ENCODE data around the gene KIAA0930. TPM values are rescaled to one million over a fixed set of nuclear protein-coding genes. Genes with fewer than 3 reads are reported as not detected.

KIAA0930 gene
- total RNA-seq, 1 experiment from 2014 or later: 55.5 TPM

DNA sequence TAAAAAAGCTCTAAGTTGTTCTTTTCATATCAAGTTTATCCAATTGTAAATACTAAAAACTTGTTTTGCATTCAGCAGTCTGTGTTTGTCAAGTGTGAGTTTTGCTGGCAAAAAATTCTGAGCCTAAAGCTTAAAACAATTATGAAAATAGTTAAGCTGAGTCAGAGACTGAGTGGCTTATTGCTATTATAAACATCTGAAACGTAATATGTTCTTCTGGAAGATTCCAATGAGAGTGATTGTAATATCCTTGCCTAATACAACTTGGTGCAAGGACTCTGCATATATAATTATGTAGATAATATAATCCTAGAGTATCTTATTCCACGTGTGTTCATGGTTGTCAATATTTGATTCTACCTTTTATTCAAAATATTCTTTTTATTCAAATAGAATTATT, 91.0 kb downstream of the KIAA0930 start:
- Histone ChIP-seq H4K20me1 (ENCODE audit: insufficient read depth) (peaks cover 20% of the 10 kb centered on the region), H3K4me3 (no peak overlapping the region), H3K27ac (no peak overlapping the region), H2AFZ (no peak overlapping the region), H3K4me1 (replicated peaks; ENCODE audit: insufficient read depth) (peaks cover 4% of the 10 kb centered on the region; the same call in 1 of the 2 replicates), H3K79me2 (ENCODE audit: low read depth) (no peaks in the 10 kb centered on the region; the same call in 1 of the 2 replicates), H3K9me2 (ENCODE audit: insufficient read depth) (no peaks in the 10 kb centered on the region), H3K9me3 (ENCODE audit: insufficient read depth, low read depth) (no peaks in the 10 kb centered on the region), H3F3A (ENCODE audit: insufficient read depth, low read depth) (peaks cover 18% of the 10 kb centered on the region), H3K4me2 (no peak overlapping the region), H3K27me3 (ENCODE audit: insufficient read depth, low read depth) (no peaks in the 10 kb centered on the region), H3K36me3 (ENCODE audit: low read depth) (peaks cover 24% of the 10 kb centered on the region; the same call in 1 of the 2 replicates)
- CTCF ChIA-PET: no interaction called here
- no TSS peak for BruUV-seq (replicated peaks)
- DNase-seq: no peak
- intact Hi-C loops (cut with micrococcal nuclease; ENCODE audit: unreplicated experiment): no loop called here
- no peak for TF ChIP-seq EZH2 (IDR thresholded peaks at IDR 0.05; ENCODE audit: low read depth)
- POLR2A ChIA-PET (ENCODE audit: unreplicated experiment): no interaction called here

DNA sequence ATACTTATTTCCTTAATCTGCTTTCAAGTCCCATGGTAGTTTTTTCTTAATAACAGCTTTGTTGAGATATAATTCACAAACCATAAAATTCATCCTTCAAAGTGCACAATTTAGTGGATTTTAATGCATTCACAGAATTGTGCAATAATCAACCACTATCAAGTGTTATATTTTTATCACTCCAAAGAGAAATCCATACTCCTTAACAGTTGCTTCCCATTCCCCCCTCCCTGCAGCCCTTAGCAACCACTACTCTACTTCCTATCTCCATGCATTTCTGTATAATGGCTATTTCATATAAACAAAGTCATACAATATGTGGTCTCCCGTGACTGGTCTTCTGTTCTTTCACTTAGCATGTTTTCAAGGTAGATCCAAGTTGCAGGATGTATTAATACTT, 95.8 kb downstream of the KIAA0930 start:
- Histone ChIP-seq H3F3A (ENCODE audit: insufficient read depth, low read depth) (0 out of 2 replicates have a peak, but pooled peaks cover 7% of the 10 kb centered on the region), H3K36me3 (ENCODE audit: low read depth) (peaks cover 17% of the 10 kb centered on the region; the same call in 1 of the 2 replicates), H3K27ac (no peak overlapping the region), H3K9me2 (ENCODE audit: insufficient read depth) (no peaks in the 10 kb centered on the region), H3K27me3 (ENCODE audit: insufficient read depth, low read depth) (no peaks in the 10 kb centered on the region), H3K4me2 (no peak overlapping the region), H3K9me3 (ENCODE audit: insufficient read depth, low read depth) (no peaks in the 10 kb centered on the region), H3K79me2 (ENCODE audit: low read depth) (no peaks in the 10 kb centered on the region), H3K4me3 (no peak overlapping the region), H3K4me1 (replicated peaks; ENCODE audit: insufficient read depth) (no peaks in the 10 kb centered on the region), H4K20me1 (ENCODE audit: insufficient read depth) (peaks cover 19% of the 10 kb centered on the region), H2AFZ (no peak overlapping the region)
- intact Hi-C loops (cut with micrococcal nuclease; ENCODE audit: unreplicated experiment): no loop called here
- CTCF ChIA-PET: no interaction called here
- BruUV-seq (replicated peaks): no TSS peak
- POLR2A ChIA-PET (ENCODE audit: unreplicated experiment): no interaction called here
- DNase-seq: no peak
- TF ChIP-seq, protein P1, sequence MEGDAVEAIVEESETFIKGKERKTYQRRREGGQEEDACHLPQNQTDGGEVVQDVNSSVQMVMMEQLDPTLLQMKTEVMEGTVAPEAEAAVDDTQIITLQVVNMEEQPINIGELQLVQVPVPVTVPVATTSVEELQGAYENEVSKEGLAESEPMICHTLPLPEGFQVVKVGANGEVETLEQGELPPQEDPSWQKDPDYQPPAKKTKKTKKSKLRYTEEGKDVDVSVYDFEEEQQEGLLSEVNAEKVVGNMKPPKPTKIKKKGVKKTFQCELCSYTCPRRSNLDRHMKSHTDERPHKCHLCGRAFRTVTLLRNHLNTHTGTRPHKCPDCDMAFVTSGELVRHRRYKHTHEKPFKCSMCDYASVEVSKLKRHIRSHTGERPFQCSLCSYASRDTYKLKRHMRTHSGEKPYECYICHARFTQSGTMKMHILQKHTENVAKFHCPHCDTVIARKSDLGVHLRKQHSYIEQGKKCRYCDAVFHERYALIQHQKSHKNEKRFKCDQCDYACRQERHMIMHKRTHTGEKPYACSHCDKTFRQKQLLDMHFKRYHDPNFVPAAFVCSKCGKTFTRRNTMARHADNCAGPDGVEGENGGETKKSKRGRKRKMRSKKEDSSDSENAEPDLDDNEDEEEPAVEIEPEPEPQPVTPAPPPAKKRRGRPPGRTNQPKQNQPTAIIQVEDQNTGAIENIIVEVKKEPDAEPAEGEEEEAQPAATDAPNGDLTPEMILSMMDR (conservative IDR thresholded peaks at IDR 0.05): no peak
- no peak for TF ChIP-seq EZH2 (IDR thresholded peaks at IDR 0.05; ENCODE audit: low read depth)

DNA sequence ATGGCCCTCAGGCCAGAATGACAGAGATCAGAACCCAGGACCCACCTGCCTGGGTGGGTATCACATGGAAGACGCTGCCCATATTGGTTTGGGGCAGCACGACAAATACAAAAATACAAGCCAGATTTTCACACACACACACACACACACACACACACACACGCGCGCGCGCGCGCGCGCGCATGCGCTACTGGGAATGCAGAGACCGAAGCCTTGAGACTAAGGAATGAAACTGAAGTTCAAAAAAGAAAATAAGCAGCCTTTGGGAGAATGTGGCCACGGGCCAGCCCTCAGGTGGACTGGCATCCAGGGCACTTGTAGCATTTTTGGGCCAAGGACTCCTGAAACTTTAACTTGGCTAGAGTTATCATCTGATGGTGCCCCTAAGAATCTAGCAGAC, 98.3 kb downstream of the KIAA0930 start:
- ChIA-PET POLR2A (ENCODE audit: unreplicated experiment) (no interaction called here), CTCF (no interaction called here)
- H3K36me3 ChIP-seq (ENCODE audit: low read depth): no peaks in the 10 kb centered on the region
- H3K4me1 ChIP-seq (replicated peaks; ENCODE audit: insufficient read depth): no peaks in the 10 kb centered on the region
- DNase-seq: no peak
- no peaks in the 10 kb centered on the region for H3K79me2 ChIP-seq (ENCODE audit: low read depth)
- no peak overlapping the region for H2AFZ ChIP-seq
- no peaks in the 10 kb centered on the region for H3K9me2 ChIP-seq (ENCODE audit: insufficient read depth)
- H3K4me2 ChIP-seq: no peak overlapping the region
- H4K20me1 ChIP-seq (ENCODE audit: insufficient read depth): peaks cover 11% of the 10 kb centered on the region; the same call in 1 of the 2 replicates
- H3K9me3 ChIP-seq (ENCODE audit: insufficient read depth, low read depth): no peaks in the 10 kb centered on the region
- no TSS peak for BruUV-seq (replicated peaks)
- no peak overlapping the region for H3K4me3 ChIP-seq
- H3F3A ChIP-seq (ENCODE audit: insufficient read depth, low read depth): 0 out of 2 replicates have a peak, but pooled peaks cover 7% of the 10 kb centered on the region
- no peaks in the 10 kb centered on the region for H3K27me3 ChIP-seq (ENCODE audit: insufficient read depth, low read depth)
- TF ChIP-seq EZH2 (IDR thresholded peaks at IDR 0.05; ENCODE audit: low read depth): no peak
- TF ChIP-seq, protein P1 (conservative IDR thresholded peaks at IDR 0.05): no peak
- intact Hi-C loops (cut with micrococcal nuclease; ENCODE audit: unreplicated experiment): no loop called here
- no peak overlapping the region for H3K27ac ChIP-seq

Small RNA genes lying within 50 kb of the gene (microRNA-seq; reads per million reads assigned to microRNA genes)
- gene MIR1249 (ENCODE audit: borderline number of aligned reads, borderline replicate concordance): 24.2 reads per million, percentile 33 among the genes with 10 or more reads in this experiment

Other genes starting within 250 kb of the KIAA0930 start
- gene PHF21B, start 230.9 kb downstream of the KIAA0930 start, total RNA-seq (2021): not detected in 2 replicates
- gene NUP50, start 77.0 kb downstream of the KIAA0930 start, total RNA-seq (2021): 84.0 and 118 TPM in 2 replicates
- gene UPK3A, start 44.1 kb upstream of the KIAA0930 start, total RNA-seq (2021): 1.0 and 1.4 TPM in 2 replicates
- gene FAM118A, start 69.0 kb upstream of the KIAA0930 start, total RNA-seq (2021): 24.4 and 35.4 TPM in 2 replicates
- gene SMC1B, start 172.7 kb upstream of the KIAA0930 start, total RNA-seq (2021): 0.28 and 0.31 TPM in 2 replicates
- 4.0 and 11.0 TPM in 2 replicates for gene RIBC2, start 172.8 kb upstream of the KIAA0930 start, total RNA-seq (2021)

All from PC-9 (cell line).